GM12891 (cell line): ENCODE data around the gene SLC33A1.

Experiments
- DNase-seq: peaks from one replicate; pipeline ENCODE4 v3.0.0; 2011; ENCODE audit warnings: low spot score; ENCODE audit not compliant: insufficient read length
- FAIRE-seq: peaks from 2 replicates; lab custom pipeline; 2011; peaks lifted over from hg19 to GRCh38; lab: Jason Lieb, UNC
- PAX5 ChIP-seq: IDR thresholded peaks from 2 replicates; pipeline ENCODE4 v1.6.1; 2011; ENCODE audit warnings: low read length, moderate library complexity, mild to moderate bottlenecking; ENCODE audit not compliant: insufficient read depth, severe bottlenecking
- POLR2A ChIP-seq: IDR thresholded peaks from 2 replicates; pipeline ENCODE4 v1.6.1; 2011; ENCODE audit warnings: low read depth, low read length, control low read depth
- POLR2AphosphoS5 ChIP-seq: IDR thresholded peaks from 2 replicates; pipeline ENCODE4 v1.6.1; 2011; ENCODE audit warnings: low read depth, low read length, control low read depth
- POU2F2 ChIP-seq: IDR thresholded peaks from 2 replicates; pipeline ENCODE4 v1.6.1; 2011; ENCODE audit warnings: low read depth, mild to moderate bottlenecking, control low read depth, low read length, moderate library complexity
- SPI1 ChIP-seq: IDR thresholded peaks from 2 replicates; pipeline ENCODE4 v1.6.1; 2011; ENCODE audit warnings: low read depth, low read length, control low read depth
- TAF1 ChIP-seq: IDR thresholded peaks from 2 replicates; pipeline ENCODE4 v1.6.1; 2011; ENCODE audit warnings: low read depth, low read length, control low read depth

SLC33A1 gene

DNA sequence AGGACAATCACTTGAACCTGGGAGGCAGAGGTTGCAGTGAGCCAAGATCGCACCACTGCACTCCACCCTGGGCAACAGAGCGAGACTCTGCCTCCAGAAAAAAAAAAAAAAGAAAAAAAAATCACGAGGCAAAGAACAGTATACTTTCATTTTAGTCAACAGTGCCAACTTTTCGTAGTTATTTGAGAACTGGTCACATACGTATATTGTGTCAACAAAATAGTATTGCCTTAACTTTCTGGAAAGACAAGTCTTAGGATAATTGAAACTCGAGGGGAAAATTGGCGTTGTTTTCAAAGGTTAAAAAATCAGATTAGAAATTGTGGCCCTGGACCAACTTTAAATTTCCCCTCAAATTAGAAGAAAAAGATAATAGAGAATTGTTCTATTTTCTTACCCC is 30.1 kb upstream of the SLC33A1 start:
- DNase-seq (no peak), FAIRE-seq (no peak)
- no peak for TF ChIP-seq SPI1
- TF ChIP-seq POU2F2, result no peak
- TF ChIP-seq POLR2A, result no peak
- no peak for TF ChIP-seq PAX5
- TF ChIP-seq TAF1, result no peak
- TF ChIP-seq POLR2AphosphoS5, result no peak

DNA sequence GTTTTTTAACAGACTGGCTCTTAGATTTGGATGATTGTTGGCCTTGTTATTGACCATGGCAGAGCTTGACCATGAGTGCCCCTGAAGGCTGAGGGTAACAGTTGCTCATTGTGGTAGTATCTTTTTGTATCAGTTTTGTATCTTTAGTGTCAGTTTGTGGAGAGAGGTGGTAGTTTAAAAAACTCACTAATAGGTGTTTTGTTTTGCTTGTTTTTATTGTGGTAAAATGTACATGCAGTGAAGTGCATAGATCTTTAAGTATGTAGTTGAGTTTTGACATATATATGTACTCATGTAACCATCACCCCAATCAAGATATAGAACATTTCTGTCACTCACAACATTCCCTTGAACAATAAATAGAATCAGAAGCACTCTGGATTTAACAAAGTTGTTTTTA is 26.1 kb upstream of the SLC33A1 start:
- FAIRE-seq (no peak), DNase-seq (no peak)
- TF ChIP-seq POLR2A, result no peak
- TF ChIP-seq POU2F2, result no peak
- TF ChIP-seq TAF1, result no peak
- no peak for TF ChIP-seq PAX5
- no peak for TF ChIP-seq POLR2AphosphoS5
- TF ChIP-seq SPI1, result no peak

DNA sequence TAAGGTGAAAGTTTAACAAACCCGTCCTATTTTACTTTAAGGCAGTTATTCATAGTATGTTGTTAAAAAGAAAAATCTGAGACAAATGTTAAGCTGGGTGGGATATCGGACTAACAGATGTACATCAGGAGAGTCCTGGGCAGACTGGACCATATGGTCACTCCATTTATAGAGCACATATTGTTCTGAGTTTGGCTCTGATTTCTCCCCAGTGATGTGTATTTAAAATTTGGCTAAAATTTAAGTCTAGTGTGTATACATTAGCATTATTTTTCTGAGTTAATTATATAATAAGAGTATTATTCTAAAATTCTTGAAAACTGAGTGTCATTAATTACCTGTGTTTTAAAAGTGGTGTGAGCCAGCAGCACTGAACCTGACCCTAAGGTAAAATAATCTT is 22.3 kb upstream of the SLC33A1 start:
- DNase-seq (no peak), FAIRE-seq (no peak)
- TF ChIP-seq TAF1 (no peak), POLR2A (no peak), SPI1 (no peak), POLR2AphosphoS5 (no peak), PAX5 (no peak), POU2F2 (no peak)

DNA sequence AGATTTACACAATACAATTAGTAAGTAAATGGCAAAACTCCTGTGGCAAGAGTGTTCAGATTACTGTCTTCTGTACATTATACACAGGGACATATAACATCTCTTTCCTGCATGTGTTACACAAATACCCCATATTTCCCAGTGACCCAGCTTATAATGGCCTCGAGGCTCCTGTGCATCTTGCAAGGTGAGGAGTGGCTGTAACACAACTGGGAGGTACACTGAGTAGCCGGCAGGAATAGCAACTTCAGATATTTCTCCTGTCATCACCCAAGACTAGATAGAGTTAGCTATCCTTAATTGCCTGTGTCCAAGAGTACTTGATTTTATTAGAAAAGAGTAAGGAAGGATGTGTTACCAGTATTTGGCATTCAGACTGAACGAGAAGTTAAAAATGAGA is 21.8 kb upstream of the SLC33A1 start:
- TF ChIP-seq POU2F2 (no peak), POLR2AphosphoS5 (no peak), POLR2A (no peak), SPI1 (no peak), PAX5 (no peak), TAF1 (no peak)
- FAIRE-seq (no peak), DNase-seq (no peak)

DNA sequence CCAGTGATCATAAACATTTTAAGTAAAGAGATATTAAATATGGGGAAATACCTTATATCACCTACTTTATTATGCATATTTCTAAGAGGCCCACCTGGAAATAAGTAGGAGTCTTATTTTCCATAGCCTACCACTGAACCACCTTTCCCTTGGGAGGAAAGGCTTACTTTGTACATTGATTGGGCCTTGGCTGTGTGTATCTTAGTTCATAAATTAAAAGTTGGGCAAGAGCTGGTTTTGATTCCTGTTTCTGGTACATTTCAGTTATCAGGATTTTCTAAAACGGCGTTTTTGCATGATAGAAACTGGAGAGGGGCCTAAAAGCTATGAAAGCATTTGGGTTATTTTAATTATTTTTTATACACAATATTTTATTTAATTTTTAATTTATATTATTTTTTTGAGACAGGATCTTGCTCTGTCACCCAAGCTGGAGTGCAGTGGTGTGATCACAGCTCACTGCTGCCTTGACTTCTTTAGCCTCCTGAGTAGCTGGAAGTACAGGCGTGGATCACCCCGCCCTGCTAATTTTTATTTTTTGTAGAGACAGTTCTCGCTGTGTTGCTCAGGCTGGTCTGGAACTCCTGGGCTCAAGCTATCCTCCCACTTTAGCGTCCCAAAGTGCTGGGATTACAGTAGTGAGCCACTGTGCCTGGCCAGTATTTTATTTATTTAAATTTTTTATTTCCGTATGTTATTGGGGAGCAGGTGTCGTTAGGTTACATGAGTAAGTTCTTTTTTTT is 18.8 kb upstream of the SLC33A1 start:
- TF ChIP-seq TAF1 (no peak), POU2F2 (no peak), PAX5 (no peak)
- FAIRE-seq (no peak), DNase-seq (no peak)

DNA sequence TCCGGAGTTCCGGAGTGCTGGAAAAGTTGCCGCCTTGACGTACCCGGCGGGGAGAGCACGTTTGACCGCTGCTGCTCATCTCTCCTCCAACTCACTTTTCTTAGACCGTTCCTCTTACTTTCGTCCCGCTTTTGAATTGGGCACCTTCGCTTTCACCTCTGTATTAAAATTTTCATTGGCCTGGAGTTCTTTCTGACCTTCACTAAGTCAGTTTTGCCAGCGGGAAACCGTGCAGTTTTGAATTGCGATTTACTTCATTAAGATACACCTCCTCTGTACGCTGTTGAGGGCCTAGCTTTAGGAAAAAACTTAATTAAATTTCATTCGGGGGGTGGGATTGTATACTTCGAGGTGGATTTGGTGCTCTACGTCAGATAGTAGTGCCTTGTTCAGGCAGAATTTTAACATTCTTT is 17.5 kb upstream of the SLC33A1 start:
- DNase-seq (no peak), FAIRE-seq (peak; percentile 66)

DNA sequence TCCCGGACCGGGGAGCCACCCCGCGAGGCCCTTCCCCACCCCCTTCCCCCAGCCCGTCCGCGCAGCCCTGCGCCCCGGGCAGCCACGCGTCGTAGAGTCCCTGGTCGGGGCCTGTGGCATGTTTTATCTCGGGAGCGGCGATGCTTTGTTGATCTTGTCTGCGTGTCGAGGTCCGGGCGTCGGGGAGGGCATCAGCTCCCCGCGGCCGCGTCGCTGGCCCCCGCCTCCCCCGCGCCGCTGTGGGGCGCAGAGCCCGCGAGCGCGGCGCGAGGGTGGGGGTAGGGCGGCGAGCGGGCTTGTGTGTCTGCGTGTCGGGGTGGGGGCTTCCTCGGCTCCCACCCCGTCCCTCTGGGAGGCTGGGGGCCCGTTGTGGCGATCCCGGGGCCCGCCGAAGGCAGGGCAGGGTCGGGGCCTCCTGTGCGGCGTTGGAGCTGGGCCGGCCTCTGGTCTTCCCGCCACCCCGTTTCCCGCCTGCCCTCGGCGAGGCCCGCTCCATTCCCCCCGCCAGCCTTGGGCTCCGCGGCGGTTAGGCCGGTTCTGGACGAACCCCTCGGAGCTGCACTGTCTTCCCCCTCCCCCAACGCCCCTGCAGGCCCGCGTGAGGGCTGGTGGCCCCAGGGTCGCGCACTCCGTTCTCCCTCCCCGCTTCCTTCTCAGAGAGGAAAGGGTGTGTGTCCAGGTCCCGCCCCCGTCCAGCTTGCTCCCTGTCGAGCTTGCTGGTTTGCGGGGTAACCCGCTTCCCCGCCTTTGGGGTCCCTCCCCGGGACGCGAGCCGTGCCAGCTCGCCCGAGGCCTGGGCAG is 16.9 kb upstream of the SLC33A1 start:
- no peak for FAIRE-seq

More for the DNA sequence above, 17.5 kb upstream of the SLC33A1 start:
- TF ChIP-seq PAX5, result no peak
- no peak for TF ChIP-seq POU2F2

DNA sequence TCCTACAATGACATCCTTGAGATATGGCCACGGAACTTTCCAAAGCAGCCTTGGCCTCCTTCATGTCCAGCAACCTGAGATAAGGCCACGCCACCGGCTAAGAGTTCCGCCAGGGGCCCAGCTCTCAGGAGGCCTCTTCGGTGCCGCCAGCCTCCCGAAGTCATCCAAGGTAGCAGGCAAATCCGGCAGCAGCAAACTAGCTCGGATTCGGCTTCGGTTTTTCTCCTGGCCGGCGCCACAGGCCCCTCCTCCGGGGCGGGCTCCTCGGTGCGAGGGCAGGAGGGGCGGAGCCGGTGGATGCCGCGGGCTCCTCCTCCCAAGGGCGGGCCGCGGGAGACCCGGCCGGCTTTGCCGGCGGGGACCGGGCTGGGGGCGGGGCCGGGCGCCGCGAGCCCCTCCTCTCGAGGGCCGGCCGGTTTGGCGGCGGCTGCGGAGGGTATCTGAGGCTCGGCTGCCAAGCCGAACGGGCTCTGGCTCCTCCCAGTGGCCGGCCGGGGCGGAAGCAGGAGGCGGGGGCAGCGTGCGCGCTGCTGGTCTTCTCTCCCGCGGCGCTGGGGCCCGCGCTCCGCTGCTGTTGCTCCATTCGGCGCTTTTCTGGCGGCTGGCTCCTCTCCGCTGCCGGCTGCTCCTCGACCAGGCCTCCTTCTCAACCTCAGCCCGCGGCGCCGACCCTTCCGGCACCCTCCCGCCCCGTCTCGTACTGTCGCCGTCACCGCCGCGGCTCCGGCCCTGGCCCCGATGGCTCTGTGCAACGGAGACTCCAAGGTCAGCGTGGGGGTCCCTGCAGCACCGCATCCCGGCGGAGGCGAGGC is 16.1 kb upstream of the SLC33A1 start, which contains the start of gene GMPS:
Gene GMPS (plus strand): TSS at position 518 of the 812 bp plus-strand sequence. CDS start 221 bp downstream, at position 739.
- DNase-seq, result peak; percentile 93
- TF ChIP-seq TAF1 (peak; percentile 45), POU2F2 (no peak; the same call in 1 of the 2 replicates), POLR2A (peak; percentile 77), POLR2AphosphoS5 (peak; percentile 73), PAX5 (no peak), SPI1 (no peak)
- FAIRE-seq, result peak; percentile 78

More for the DNA sequence above, 16.9 kb upstream of the SLC33A1 start:
- DNase-seq, result no peak
- TF ChIP-seq SPI1, result no peak
- TF ChIP-seq PAX5, result no peak
- no peak for TF ChIP-seq TAF1
- no peak for TF ChIP-seq POU2F2

DNA sequence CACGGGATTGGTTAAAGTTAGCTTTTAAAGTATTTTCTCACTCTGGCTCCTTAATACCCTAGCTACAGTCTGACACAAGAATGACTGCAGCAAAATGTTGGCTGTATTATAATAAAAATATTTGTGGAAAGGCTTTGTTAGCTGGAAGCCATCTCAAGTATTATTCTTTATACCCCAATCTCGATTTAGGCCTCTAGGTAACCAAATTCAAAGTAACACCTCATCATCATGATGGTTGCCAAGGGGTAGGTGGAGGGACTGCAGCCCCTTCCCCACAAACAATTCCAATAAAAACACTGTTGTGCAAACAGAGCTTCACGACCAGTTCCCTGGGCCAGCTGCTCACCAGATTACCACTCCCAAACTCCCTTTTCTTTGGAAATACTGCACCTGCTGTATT is 15.5 kb upstream of the SLC33A1 start:
- DNase-seq (no peak), FAIRE-seq (no peak)
- TF ChIP-seq POU2F2 (no peak), TAF1 (no peak), POLR2AphosphoS5 (no peak), SPI1 (no peak), PAX5 (no peak), POLR2A (no peak)
